Measurements from ENCODE around the gene APOD. TPM values are rescaled to one million over a fixed set of nuclear protein-coding genes. Genes with fewer than 3 reads are reported as not detected.
A peak's percentile ranks its signal among the peaks of the same experiment; 100 is the strongest.
"Not testable (repeated sequence)": the region's sequence is repeated elsewhere in the genome, so short reads cannot be mapped to it uniquely, and the experiment has no call there.

The APOD gene
- 10 to 100 TPM in 11 of 12 donors, not detected in 1; 21.3 to 57.9 (median 38.5) TPM for polyA plus RNA-seq (ENCODE audit: insufficient read length in 12 of 12)
- long read RNA-seq, donor 1, transcript APOD-201 (5 exons, 1,130 nt): major isoform, 8 of 54 reads
- long read RNA-seq, donor 1, partial matches to known transcripts: 46 of 54 reads
- long read RNA-seq, donor 1, other reads (novel, unspliced or antisense): 0 of 54 reads
- long read RNA-seq, donor 2, transcript APOD-201 (5 exons, 1,130 nt): major isoform, 25 of 25 reads
- long read RNA-seq, donor 2, partial matches to known transcripts: 0 of 25 reads
- long read RNA-seq, donor 2, other reads (novel, unspliced or antisense): 0 of 25 reads
- long read RNA-seq, donor 3, transcript APOD-201 (5 exons, 1,130 nt): major isoform, 14 of 14 reads
- long read RNA-seq, donor 3, partial matches to known transcripts: 0 of 14 reads
- long read RNA-seq, donor 3, other reads (novel, unspliced or antisense): 0 of 14 reads
- long read RNA-seq, donor 4, transcript APOD-201 (5 exons, 1,130 nt): major isoform, 6 of 6 reads
- long read RNA-seq, donor 4, partial matches to known transcripts: 0 of 6 reads
- long read RNA-seq, donor 4, other reads (novel, unspliced or antisense): 0 of 6 reads
- long read RNA-seq, donor 5, transcript APOD-201 (5 exons, 1,130 nt): major isoform, 22 of 60 reads
- long read RNA-seq, donor 5, partial matches to known transcripts: 37 of 60 reads
- long read RNA-seq, donor 5, other reads (novel, unspliced or antisense): 0 of 60 reads
- long read RNA-seq, donor 6, transcript APOD-201 (5 exons, 1,130 nt): major isoform, 7 of 7 reads
- long read RNA-seq, donor 6, partial matches to known transcripts: 0 of 7 reads
- long read RNA-seq, donor 6, other reads (novel, unspliced or antisense): 0 of 7 reads
- long read RNA-seq, donor 7, transcript APOD-201 (5 exons, 1,130 nt): major isoform, 12 of 19 reads
- long read RNA-seq, donor 7, partial matches to known transcripts: 7 of 19 reads
- long read RNA-seq, donor 7, other reads (novel, unspliced or antisense): 0 of 19 reads
- long read RNA-seq, donor 8, transcript APOD-201 (5 exons, 1,130 nt): major isoform, 25 of 50 reads
- long read RNA-seq, donor 8, partial matches to known transcripts: 24 of 50 reads
- long read RNA-seq, donor 8, other reads (novel, unspliced or antisense): 0 of 50 reads
- long read RNA-seq, donor 9, transcript APOD-201 (5 exons, 1,130 nt): major isoform, 11 of 23 reads
- long read RNA-seq, donor 9, partial matches to known transcripts: 12 of 23 reads
- long read RNA-seq, donor 9, other reads (novel, unspliced or antisense): 0 of 23 reads
- long read RNA-seq, donor 10, transcript APOD-201 (5 exons, 1,130 nt): major isoform, 30 of 31 reads
- long read RNA-seq, donor 10, partial matches to known transcripts: 0 of 31 reads
- long read RNA-seq, donor 10, other reads (novel, unspliced or antisense): 0 of 31 reads
- long read RNA-seq, donor 11, transcript APOD-201 (5 exons, 1,130 nt): major isoform, 28 of 45 reads
- long read RNA-seq, donor 11, partial matches to known transcripts: 17 of 45 reads
- long read RNA-seq, donor 11, other reads (novel, unspliced or antisense): 0 of 45 reads

DNA sequence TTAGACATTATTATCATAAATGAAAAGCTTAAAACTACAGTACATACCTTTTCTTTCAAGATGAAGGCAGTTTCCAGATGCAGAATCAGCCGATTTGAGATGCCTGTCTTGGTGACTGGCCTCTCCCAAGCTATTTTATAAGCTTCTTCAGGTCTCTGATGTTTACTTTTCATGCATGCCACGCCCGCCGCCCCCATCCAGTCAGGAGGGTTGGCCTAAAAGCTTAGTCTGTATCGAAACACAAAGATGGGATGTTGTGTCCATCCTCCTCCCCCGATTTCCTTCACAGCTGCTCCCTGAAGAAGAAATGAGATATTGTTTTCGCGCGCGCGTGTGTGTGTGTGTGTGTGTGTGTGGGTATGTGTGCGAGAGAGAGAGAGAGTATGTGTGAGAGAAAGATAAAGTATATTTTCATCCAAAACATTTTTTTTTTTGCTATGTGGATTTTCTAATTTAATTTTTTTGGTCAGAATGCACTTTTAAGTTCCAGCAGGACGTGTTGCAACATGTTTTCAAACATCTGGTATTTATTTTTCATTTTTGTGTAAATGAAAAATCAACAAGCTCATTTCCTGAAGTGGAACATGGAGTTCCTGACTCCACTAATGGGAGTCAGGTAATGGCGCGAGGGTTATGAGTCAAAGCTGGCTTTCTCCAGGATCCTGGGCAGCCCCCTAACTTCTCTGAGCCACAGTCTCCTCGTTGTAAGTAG is at the start of gene APOD:
Gene APOD (minus strand): TSS at position 110 of the 712 bp plus-strand sequence. CDS start 4,479 bp downstream, outside the sequence.
- peak; percentile 62 for DNase-seq

- DNase-seq: not testable (repeated sequence)
Observed at GRCh38 chr3:195633351-195633750, 49.6 kb upstream of the APOD start.

DNA sequence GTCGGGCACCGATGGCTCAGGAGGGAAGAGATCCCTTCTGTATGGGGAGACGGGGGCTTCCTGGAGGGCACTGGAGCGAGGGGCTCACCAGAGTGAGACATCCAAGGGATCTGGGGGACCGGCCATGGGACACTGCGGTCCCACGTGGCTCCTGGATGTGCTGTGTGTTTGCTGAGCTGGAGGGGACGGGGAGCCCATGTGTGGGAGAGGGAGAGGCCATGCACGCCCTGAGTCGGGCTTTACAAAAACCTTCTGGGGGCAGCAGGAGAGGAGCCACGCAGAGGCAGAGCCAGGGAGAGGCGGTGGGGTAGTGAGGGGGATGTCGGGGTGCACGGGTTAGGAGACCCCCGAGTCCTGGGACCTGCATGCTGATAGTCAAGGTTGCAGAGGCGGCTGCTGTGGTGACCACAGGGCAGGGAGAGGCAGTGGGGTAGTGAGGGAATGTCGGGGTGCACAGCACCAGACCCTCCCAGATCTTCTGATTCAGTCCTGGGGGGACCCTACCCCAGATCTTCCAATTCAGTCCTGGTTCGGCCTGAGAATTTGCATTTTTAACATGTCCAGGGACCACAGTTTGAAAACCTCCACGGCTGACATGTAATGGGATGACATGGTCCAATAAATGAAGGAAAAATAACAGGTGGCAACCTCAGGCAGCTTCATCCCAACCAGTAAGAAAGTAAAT is 48.9 kb upstream of the APOD start:
- not testable (repeated sequence) for DNase-seq

- DNase-seq: not testable (repeated sequence)
Observed at GRCh38 chr3:195632046-195632445, 48.3 kb upstream of the APOD start.

- not testable (repeated sequence) for DNase-seq
Observed at GRCh38 chr3:195630938-195631495, 47.3 kb upstream of the APOD start.

- not testable (repeated sequence) for DNase-seq
Observed at GRCh38 chr3:195630086-195630917, 46.6 kb upstream of the APOD start.

- DNase-seq: not testable (repeated sequence)
Observed at GRCh38 chr3:195629682-195630081, 45.9 kb upstream of the APOD start.

- not testable (repeated sequence) for DNase-seq
Observed at GRCh38 chr3:195628386-195628920, 44.7 kb upstream of the APOD start.

DNA sequence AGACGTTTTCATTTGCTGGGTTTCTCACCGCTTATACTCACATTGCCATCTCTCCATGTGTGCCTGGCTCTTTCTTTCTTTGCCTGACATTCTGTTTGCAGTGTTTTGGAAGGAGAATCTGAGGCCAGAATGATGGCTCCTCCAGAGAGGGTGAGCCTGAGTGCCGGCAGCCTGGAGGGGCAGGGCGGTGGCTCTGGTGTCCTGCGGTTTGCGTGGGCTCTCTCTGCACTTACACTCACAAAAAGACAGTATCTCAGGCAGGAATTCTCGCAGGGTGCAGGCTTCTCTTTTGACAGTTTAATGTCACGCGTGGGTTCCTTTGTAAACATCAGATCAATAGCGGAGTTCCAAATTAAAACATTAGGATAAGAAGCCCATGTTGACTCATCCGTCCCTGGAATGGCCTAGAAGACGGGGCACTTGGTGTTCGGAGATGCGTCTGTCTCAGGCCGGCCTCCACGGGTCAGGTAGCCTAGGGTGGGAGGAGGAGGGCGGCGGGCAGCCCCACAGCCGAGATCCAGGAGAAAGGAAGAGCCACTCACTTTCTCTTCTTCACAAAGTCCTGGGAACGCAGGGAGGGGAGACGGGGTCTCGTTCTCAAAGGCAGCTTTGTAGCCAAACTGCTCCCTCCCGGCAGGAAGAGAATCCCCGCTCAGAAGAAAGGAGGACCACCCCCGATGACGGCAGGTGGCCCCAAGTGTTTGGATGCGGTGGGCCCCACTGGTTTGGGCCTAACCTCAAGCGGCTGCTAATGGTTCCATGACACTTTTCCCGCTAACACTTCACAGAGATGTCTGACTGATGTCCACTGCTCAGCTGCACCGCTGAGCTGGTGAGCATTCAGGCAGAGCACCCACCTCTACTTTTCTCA is 44.0 kb upstream of the APOD start:
- DNase-seq: not testable (repeated sequence)

DNA sequence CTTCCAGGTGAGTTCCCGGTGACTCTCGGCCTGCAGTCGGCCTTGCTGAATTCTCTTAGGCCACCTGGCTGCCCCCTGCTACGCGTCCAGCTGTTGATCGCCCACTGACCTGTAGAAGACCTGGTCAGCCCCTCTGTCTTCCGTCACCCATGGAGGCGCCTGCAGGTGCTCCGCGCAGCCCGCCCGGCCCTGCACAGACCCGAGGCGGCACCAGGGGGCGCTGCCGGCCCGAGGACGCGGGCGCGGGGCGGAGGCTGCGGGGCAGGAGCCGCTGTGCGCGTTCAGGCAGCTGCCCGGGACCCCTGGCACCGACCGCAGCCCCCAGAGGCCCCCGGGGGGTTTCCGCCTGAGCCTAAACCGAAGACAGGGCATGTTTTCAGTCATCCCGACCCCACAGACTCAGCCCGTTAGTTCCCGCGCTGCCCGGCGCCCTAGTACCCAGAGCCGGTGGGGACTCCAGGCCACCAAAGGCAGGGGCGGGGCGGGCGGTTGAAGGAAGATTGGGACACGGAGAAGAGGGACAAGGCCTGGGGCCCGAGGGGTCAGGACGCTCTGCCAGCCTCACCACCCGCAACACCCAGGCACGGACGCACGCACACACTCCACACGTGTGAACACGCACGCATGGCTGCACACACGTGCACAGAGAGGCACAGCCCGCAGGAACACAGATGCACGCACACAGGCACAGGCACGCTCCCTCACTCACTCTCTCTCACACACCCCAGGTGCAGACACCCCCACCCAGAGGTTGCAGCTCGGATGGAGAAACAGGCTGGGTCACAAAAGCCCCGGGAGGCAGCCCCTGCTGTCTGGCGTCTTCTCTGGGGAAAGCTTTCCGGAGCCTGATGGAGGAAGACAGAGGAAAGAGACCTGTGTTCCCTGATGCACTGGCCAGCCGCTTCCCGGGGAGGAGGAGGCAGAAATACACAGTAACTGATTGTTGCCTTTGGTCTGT is 41.1 kb upstream of the APOD start:
- DNase-seq: not testable (repeated sequence)

DNA sequence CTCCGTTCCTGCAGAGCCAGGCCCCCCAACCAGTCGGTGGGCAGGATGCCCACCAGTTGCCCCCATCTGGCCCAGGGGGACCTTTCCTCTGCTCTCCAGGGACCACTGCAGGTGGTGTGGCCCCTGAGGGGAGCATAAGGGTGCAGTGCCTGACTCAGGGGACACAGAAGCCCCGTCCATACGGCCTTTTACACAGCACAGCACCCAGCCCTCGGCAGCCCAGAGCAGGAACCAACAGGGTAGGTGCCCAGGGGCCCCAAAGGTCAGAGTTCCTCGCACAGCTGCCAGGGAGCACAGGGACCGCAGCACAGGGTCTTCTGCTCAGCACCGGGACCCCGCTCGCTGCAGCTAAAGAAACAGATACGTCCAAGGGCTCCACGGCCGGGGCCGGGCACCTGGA is 40.4 kb upstream of the APOD start:
- not testable (repeated sequence) for DNase-seq

GRCh38 chr3:195623217-195623965 is 39.7 kb upstream of the APOD start:
- DNase-seq: not testable (repeated sequence)

GRCh38 chr3:195622523-195623170 is 38.9 kb upstream of the APOD start:
- not testable (repeated sequence) for DNase-seq

DNA sequence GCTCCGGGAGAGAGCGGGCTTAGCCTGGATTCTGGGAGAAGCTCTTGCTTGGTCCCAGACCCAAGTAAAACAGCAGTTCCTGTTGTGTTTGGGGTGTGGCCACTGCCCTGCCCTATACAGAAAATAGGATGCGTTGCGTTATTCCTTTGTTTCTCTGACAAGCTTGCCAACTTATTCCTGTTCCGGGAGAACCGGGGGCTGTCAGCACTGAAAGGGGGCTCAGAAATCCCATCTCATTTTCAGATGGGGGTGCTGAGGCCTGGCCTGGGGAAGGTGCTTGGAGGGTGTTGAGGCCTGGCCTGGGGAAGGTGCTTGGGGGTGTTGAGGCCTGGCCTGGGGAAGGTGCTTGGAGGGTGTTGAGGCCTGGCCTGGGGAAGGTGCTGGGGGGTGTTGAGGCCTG is 38.3 kb upstream of the APOD start:
- not testable (repeated sequence) for DNase-seq
